Right lobe of liver (tissue), 4 donors: ENCODE measurements around the gene FSTL4.

Experiments used
- CTCF ChIP-seq, 4 donors: fragments of 200-600 bp in 3 of 4; fragments of 450-650 bp in 1 of 4; IDR thresholded peaks; one replicate each; pipeline versions ENCODE4 v1.5.1 to v1.8.0; 2016 to 2022; ENCODE audit warnings: antibody characterized with exemption in 4 of 4, mild to moderate bottlenecking in 2 of 4
- POLR2A ChIP-seq: fragments of 450-650 bp; IDR thresholded peaks from one replicate; pipeline ENCODE4 v1.6.1; 2017; ENCODE audit warnings: antibody characterized with exemption, mild to moderate bottlenecking
- donor health status: DM: no; HTN: no; CAD: no.
- donor health status: DM: no; HTN: no; CAD: no.
- donor health status: DM: no; HTN: yes; CAD: no.

- TF ChIP-seq CTCF (IDR thresholded peaks at IDR 0.05) (no peak), POLR2A (no peak)
Observed at GRCh38 chr5:133655966-133656365, 43.6 kb upstream of the FSTL4 start.
